ENCODE data around the gene MTHFSD.

GRCh38 chr16:86590501-86591144, 35.6 kb upstream of the MTHFSD start:
- no peak for TF ChIP-seq POLR2A (IDR thresholded peaks at IDR 0.05; ENCODE audit: low read depth, low read length)
- TF ChIP-seq MAX (IDR thresholded peaks at IDR 0.05; ENCODE audit: insufficient read depth, insufficient read length), result no peak
- no peak for TF ChIP-seq MYC (IDR thresholded peaks at IDR 0.05; ENCODE audit: low read depth, low read length)
- no peak for TF ChIP-seq CTCF (IDR thresholded peaks at IDR 0.05; ENCODE audit: extremely low read depth in 1 of 2, insufficient read depth in 1 of 2, low read depth in 1 of 2, low read length in 2 of 2)
- no peak for TF ChIP-seq POLR2AphosphoS5 (IDR thresholded peaks at IDR 0.05; ENCODE audit: insufficient read depth, low read depth, low read length)
